Central memory CD4-positive, alpha-beta T cell (primary cell): ENCODE measurements around the gene OTOS.

ENCODE experiments used
- DNase-seq: peaks from one replicate; pipeline ENCODE4 v3.0.0; 2022

OTOS gene

GRCh38 chr2:240135706-240136012 is 4.8 kb downstream of the OTOS start:
- DNase-seq: no peak

GRCh38 chr2:240134956-240135520 is 5.4 kb downstream of the OTOS start:
- no peak for DNase-seq

GRCh38 chr2:240134466-240134865 is 6.0 kb downstream of the OTOS start:
- DNase-seq: no peak

- no peak for DNase-seq
Measured at GRCh38 chr2:240133401-240133800, 7.1 kb downstream of the OTOS start.

GRCh38 chr2:240132651-240132980 is 7.8 kb downstream of the OTOS start:
- DNase-seq: no peak

- no peak for DNase-seq
Measured at GRCh38 chr2:240131941-240132650, 8.4 kb downstream of the OTOS start.

GRCh38 chr2:240131296-240131695 is 9.2 kb downstream of the OTOS start:
- DNase-seq: no peak

GRCh38 chr2:240130393-240131195 is 9.9 kb downstream of the OTOS start:
- DNase-seq: no peak

- DNase-seq: no peak
Measured at GRCh38 chr2:240129731-240130392, 10.6 kb downstream of the OTOS start.

- no peak for DNase-seq
Measured at GRCh38 chr2:240129311-240129710, 11.1 kb downstream of the OTOS start.

- no peak for DNase-seq
Measured at GRCh38 chr2:240128608-240129145, 11.8 kb downstream of the OTOS start.

GRCh38 chr2:240127911-240128607 is 12.4 kb downstream of the OTOS start:
- DNase-seq: no peak

- no peak for DNase-seq
Measured at GRCh38 chr2:240127191-240127750, 13.2 kb downstream of the OTOS start.

GRCh38 chr2:240126731-240127130 is 13.7 kb downstream of the OTOS start:
- no peak for DNase-seq

- no peak for DNase-seq
Measured at GRCh38 chr2:240125742-240126141, 14.7 kb downstream of the OTOS start.

- no peak for DNase-seq
Measured at GRCh38 chr2:240124651-240125030, 15.8 kb downstream of the OTOS start.

GRCh38 chr2:240123821-240124650 is 16.4 kb downstream of the OTOS start:
- no peak for DNase-seq

GRCh38 chr2:240121675-240122074 is 18.8 kb downstream of the OTOS start:
- DNase-seq: no peak

- no peak for DNase-seq
Measured at GRCh38 chr2:240121190-240121589, 19.3 kb downstream of the OTOS start.

GRCh38 chr2:240114233-240114632 is 26.2 kb downstream of the OTOS start:
- DNase-seq: no peak

GRCh38 chr2:240112914-240113690 is 27.4 kb downstream of the OTOS start:
- no peak for DNase-seq
